Measurements from ENCODE around the gene COMT.
"Not testable (repeated sequence)": the region's sequence is repeated elsewhere in the genome, so short reads cannot be mapped to it uniquely, and the experiment has no call there.

COMT gene

DNA sequence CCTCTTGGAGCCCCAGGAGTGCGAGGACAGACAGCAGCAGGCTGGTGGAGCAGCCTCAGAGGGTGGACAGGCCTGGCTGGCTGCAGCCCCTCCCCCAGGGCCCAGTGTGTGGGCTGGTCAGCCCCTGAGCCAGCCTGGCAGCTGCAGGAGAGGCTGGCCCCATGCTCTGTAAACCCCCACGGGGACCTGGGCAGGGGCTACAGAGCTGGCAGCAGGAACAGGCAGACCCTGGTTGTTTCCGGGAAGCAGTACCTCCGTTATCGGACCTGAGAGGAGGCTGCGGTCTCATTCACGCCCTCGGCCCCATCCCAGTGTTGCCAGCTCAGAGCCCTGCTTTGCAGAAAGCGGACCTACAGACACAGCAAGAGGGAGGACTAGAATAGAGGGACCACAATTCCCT, 38.5 kb upstream of the COMT start:
- TF ChIP-seq, protein P1, sequence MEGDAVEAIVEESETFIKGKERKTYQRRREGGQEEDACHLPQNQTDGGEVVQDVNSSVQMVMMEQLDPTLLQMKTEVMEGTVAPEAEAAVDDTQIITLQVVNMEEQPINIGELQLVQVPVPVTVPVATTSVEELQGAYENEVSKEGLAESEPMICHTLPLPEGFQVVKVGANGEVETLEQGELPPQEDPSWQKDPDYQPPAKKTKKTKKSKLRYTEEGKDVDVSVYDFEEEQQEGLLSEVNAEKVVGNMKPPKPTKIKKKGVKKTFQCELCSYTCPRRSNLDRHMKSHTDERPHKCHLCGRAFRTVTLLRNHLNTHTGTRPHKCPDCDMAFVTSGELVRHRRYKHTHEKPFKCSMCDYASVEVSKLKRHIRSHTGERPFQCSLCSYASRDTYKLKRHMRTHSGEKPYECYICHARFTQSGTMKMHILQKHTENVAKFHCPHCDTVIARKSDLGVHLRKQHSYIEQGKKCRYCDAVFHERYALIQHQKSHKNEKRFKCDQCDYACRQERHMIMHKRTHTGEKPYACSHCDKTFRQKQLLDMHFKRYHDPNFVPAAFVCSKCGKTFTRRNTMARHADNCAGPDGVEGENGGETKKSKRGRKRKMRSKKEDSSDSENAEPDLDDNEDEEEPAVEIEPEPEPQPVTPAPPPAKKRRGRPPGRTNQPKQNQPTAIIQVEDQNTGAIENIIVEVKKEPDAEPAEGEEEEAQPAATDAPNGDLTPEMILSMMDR (conservative IDR thresholded peaks at IDR 0.05; ENCODE audit: low read depth, low read length): no peak
- DNase-seq (ENCODE audit: low read depth): no peak
- no peak overlapping the region for H3K4me3 ChIP-seq (ENCODE audit: low read depth, low read length)

DNA sequence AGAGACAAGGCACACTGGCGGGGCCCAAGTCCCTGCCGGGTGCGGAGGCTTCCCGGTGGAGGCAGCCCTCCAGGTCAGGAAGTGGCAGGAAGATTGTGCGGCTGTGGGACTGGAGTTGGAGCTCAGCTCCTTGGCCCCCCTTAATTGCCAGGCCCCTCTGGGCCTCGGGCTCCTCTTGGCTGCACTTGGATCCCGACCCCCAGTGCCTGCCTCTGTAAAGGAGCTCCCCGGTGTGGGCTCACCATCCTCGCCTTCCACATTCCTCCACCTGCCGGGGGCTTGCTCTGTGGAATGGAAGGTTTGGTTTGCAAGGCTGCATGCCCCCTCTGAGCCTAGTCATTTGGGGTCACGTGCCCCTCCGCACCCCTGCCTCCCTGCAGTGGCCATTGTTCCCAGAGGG, 38.1 kb upstream of the COMT start:
- H3K4me3 ChIP-seq (ENCODE audit: low read depth, low read length): no peak overlapping the region
- DNase-seq (ENCODE audit: low read depth): no peak
- TF ChIP-seq, protein P1 (conservative IDR thresholded peaks at IDR 0.05; ENCODE audit: low read depth, low read length): no peak

DNA sequence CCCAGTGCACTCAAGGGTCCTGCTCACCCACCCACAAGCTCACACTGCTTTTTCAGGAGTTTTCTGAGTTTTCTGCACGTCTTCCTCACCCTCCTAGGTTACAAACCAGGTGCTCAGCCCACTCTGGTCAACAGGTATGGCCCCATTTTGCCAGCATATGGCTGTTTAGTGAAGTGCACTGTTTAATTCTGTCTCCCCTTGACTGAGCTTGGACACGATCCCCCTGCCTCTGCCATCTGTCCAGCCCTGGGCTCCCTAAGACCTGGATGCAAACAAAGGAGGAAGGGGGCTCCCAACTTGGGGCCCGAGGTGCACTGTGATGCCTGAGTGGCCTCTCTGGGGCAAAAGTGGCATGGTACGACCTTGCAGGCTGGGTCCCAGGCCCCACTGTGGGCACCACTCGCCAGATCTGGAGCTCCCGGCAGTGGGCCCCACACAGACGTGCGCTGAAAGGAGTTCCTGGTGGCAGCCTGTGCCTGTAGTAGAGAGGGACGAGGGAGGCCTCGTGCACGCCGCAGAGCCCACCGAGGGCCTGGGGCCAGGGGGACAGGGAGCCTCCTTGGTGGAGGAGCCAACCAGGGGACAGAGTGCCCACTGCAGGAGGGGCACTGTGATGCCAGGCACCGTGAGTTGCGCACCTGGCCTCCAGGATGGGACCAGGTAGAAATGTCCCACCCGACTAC, 37.3 kb upstream of the COMT start:
- DNase-seq (ENCODE audit: low read depth): no peak
- H3K4me3 ChIP-seq (ENCODE audit: low read depth, low read length): no peak overlapping the region
- TF ChIP-seq, protein P1 (conservative IDR thresholded peaks at IDR 0.05; ENCODE audit: low read depth, low read length): no peak

DNA sequence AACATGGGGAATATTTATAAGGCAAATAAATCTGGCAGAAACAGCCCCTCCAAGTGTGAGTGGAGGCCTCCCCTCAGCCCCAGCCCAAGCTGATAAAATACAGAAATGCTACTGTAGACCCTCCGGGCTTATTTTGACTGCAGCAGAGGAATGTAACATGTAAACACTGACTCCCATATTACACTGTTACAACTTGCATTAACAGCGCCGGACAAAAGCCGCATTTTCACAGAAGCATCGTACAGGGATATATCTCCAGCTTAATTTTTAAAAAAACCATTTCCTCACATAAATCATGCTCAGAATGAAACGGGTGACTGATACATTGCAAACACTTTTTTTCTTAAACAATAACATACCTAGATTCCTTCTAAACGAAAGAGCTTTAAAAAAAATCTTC, 36.6 kb upstream of the COMT start:
- H3K4me3 ChIP-seq (ENCODE audit: low read depth, low read length): no peak overlapping the region
- no peak for DNase-seq (ENCODE audit: low read depth)
- TF ChIP-seq, protein P1 (conservative IDR thresholded peaks at IDR 0.05; ENCODE audit: low read depth, low read length): no peak

DNA sequence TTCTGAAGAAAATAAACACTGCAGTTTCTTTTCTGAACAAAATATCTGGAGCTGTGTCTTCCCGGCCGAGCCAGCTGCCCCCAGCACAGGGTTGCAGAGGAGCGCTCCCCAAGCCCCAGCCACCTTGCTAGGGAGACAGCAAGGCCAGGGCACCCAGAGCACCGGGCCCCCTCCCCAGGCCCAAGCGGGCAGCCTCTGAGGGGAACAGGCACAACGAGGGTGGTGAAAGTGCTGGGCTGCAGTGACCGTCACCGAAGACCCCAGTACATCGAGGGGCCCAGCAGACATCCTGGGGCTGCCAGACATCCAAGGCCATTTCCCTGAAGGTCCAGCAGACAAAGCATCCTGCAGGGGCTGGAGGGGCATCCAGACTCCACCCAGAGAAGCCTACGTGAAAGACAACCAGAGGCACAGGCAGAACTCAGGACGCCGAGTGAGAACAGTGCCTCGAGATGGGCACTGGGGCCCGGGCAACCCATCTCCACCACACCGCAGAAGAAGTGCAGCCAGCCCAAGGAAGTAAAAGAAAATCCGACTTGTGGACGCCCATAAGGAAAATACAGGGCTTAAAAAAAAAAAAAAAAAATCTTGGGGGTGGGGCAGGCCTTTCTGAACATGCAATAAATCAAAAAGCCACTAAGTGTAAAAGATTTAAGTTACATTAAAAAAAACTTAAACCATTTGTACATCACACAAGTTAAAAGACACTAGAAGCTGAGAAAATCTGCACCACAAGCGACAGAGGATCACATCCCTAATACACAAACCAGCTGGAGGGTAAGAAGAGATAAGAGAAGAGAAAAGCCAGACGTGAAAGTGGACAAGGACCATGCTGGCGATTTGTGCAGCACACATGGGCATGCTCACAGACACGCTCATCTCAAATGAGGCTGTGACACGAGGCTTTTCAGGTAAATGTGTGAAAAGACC, 36.0 kb upstream of the COMT start:
- TF ChIP-seq, protein P1 (conservative IDR thresholded peaks at IDR 0.05; ENCODE audit: low read depth, low read length): no peak
- no peak overlapping the region for H3K4me3 ChIP-seq (ENCODE audit: low read depth, low read length)
- DNase-seq (ENCODE audit: low read depth): no peak

DNA sequence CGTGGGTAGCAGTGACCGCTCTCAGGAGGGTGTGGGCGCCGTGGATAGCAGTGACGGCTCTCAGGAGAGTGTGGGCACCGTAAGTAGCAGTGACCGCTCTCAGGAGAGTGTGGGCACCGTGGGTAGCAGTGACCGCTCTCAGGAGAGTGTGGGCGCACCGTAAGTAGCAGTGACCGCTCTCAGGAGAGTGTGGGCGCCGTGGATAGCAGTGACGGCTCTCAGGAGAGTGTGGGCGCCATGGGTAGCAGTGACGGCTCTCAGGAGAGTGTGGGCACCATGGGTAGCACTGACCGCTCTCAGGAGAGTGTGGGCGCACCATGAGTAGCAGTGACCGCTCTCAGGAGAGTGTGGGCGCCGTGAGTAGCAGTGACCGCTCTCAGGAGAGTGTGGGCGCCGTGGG, 34.7 kb upstream of the COMT start:
- DNase-seq (ENCODE audit: low read depth); H3K4me3 ChIP-seq (ENCODE audit: low read depth, low read length): not testable (repeated sequence)

DNA sequence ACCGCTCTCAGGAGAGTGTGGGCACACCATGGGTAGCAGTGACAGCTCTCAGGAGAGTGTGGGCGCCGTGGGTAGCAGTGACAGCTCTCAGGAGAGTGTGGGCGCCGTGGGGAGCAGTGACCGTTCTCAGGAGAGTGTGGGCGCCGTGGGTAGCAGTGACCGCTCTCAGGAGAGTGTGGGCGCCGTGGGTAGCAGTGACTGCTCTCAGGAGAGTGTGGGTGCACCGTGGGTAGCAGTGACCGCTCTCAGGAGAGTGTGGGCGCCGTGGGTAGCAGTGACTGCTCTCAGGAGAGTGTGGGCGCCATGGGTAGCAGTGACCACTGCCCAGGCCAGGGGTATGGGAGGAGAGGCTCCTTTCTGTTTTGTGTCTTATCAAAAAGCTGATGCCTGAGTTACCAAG, 33.7 kb upstream of the COMT start:
- DNase-seq (ENCODE audit: low read depth); H3K4me3 ChIP-seq (ENCODE audit: low read depth, low read length): not testable (repeated sequence)

Measured in choroid plexus epithelial cell (primary cell).